ENCODE results near the gene IRF2BP2. TPM values are rescaled to one million over a fixed set of nuclear protein-coding genes. Genes with fewer than 3 reads are reported as not detected.

The IRF2BP2 gene
- 26.4 TPM for polyA plus RNA-seq (2013, experiment 1 of 2)
- polyA plus RNA-seq (2013, experiment 2 of 2): 26.7 TPM

DNA sequence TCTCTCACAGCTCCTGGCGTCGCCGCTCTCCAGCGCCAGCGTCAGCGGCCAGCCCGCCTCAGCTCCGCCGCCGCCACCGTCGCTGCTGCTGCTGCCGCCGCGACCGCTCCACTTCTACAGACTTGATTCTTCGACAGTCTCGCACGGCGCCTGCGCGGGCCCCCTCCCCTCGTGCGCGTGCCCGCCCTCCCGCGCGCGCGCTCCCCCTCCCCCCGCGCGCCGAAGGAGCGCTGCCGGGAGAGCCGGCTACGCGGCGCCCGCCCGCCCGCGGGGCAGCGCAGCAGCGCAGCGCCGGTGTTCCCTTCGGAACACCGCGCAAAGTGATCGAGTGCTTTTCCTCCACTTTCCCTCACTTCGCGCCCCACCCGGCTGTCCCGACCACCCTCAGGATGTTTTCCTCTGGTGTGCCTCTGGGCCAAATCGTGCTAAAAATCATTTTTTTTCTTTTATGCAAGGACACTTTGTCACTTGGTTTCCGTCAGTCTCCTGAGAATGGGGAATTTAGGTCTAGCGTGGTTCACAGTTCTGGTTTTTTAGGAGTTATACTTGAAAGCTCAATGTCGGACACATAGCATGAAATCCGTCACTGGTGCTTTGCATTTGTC is at the start of gene IRF2BP2:
IRF2BP2 (minus strand) TSS at position 118 of the 605 bp plus-strand sequence. CDS start 684 bp downstream, outside the sequence.
- Histone ChIP-seq H3K79me2 (ENCODE audit: control insufficient read depth, insufficient read depth, low read length) (peaks cover 38% of the 10 kb centered on the region), H4K5ac (ENCODE audit: low read length) (no peak within 1 kb of the TSS), H3K23ac (ENCODE audit: low read length) (peak within 1 kb of the TSS; percentile 11), H3K79me1 (ENCODE audit: low read length) (peaks cover 5% of the 10 kb centered on the region), H3K36me3 (ENCODE audit: control insufficient read depth, insufficient read depth, low read length) (peaks cover 4% of the 10 kb centered on the region), H4K8ac (ENCODE audit: low read depth, low read length) (peak within 1 kb of the TSS; percentile 70), H3K56ac (ENCODE audit: low read length) (peak within 1 kb of the TSS; percentile 96), H3K4ac (ENCODE audit: low read depth, low read length) (peak within 1 kb of the TSS; percentile 99), H3K4me1 (ENCODE audit: control insufficient read depth, low read depth, low read length) (peaks cover 6% of the 10 kb centered on the region), H3K27ac (ENCODE audit: low read depth, low read length) (peak within 1 kb of the TSS; percentile 94), H3K9ac (ENCODE audit: low read length) (peak within 1 kb of the TSS; percentile 90), H3K4me2 (ENCODE audit: low read length) (peak within 1 kb of the TSS; percentile 93), H2BK15ac (replicated peaks; ENCODE audit: low read depth) (no peak within 1 kb of the TSS), H2BK5ac (ENCODE audit: low read length) (peak within 1 kb of the TSS; percentile 69), H2BK120ac (ENCODE audit: low read depth, low read length) (peak within 1 kb of the TSS; percentile 63), H3K27me3 (ENCODE audit: insufficient read depth, low read length, poor library complexity) (no peaks in the 10 kb centered on the region), H3K18ac (ENCODE audit: low read length) (peak within 1 kb of the TSS; percentile 100), H3K4me3 (ENCODE audit: low read length) (peak within 1 kb of the TSS; percentile 64), H2AK5ac (ENCODE audit: low read length) (no peak within 1 kb of the TSS)
- DNase-seq: peak; percentile 91
- WGBS (ENCODE audit: extremely low coverage, insufficient coverage, low lambda C conversion rate): no CpG with 5 or more reads among the region's 62 CpGs

DNA sequence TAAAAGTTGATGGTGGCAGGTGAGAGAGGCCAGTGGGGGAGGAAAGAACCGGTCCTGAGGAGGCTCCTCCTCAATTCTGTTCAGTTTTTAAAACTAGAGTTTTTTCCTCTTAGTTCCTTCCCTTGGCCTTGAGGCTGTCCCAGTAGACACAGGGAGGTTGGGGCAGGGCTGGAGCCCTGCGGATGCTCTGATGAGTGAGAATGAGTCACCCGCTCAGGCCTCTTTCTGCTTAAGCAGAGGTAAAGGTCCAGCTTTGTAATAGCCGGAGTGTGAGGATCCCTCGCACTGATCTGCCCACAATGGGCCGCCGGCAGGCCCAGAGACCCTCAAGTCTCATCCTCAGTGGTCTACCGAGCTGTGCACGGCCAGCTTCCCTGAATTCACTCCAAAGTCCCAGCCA is 49.6 kb upstream of the IRF2BP2 start:
- H3K18ac ChIP-seq (ENCODE audit: low read length): no peak overlapping the region
- no peak overlapping the region for H3K4me3 ChIP-seq (ENCODE audit: low read length)
- no peak overlapping the region for H4K5ac ChIP-seq (ENCODE audit: low read length)
- H3K27me3 ChIP-seq (ENCODE audit: insufficient read depth, low read length, poor library complexity): no peaks in the 10 kb centered on the region
- H4K8ac ChIP-seq (ENCODE audit: low read depth, low read length): no peak overlapping the region
- H3K9ac ChIP-seq (ENCODE audit: low read length): no peak overlapping the region
- no peak overlapping the region for H2BK120ac ChIP-seq (ENCODE audit: low read depth, low read length)
- WGBS (ENCODE audit: extremely low coverage, insufficient coverage, low lambda C conversion rate): no CpG with 5 or more reads among the region's 9 CpGs
- no peak overlapping the region for H3K56ac ChIP-seq (ENCODE audit: low read length)
- H3K36me3 ChIP-seq (ENCODE audit: control insufficient read depth, insufficient read depth, low read length): no peaks in the 10 kb centered on the region
- no peak overlapping the region for H2BK5ac ChIP-seq (ENCODE audit: low read length)
- H3K4ac ChIP-seq (ENCODE audit: low read depth, low read length): no peak overlapping the region
- no peak overlapping the region for H2BK15ac ChIP-seq (replicated peaks; ENCODE audit: low read depth)
- no peak overlapping the region for H3K27ac ChIP-seq (ENCODE audit: low read depth, low read length)
- no peaks in the 10 kb centered on the region for H3K79me1 ChIP-seq (ENCODE audit: low read length)
- no peak overlapping the region for H2AK5ac ChIP-seq (ENCODE audit: low read length)
- no peak overlapping the region for H3K23ac ChIP-seq (ENCODE audit: low read length)
- H3K4me2 ChIP-seq (ENCODE audit: low read length): no peak overlapping the region
- DNase-seq: peak; percentile 18
- H3K79me2 ChIP-seq (ENCODE audit: control insufficient read depth, insufficient read depth, low read length): no peaks in the 10 kb centered on the region
- no peaks in the 10 kb centered on the region for H3K4me1 ChIP-seq (ENCODE audit: control insufficient read depth, low read depth, low read length)

DNA sequence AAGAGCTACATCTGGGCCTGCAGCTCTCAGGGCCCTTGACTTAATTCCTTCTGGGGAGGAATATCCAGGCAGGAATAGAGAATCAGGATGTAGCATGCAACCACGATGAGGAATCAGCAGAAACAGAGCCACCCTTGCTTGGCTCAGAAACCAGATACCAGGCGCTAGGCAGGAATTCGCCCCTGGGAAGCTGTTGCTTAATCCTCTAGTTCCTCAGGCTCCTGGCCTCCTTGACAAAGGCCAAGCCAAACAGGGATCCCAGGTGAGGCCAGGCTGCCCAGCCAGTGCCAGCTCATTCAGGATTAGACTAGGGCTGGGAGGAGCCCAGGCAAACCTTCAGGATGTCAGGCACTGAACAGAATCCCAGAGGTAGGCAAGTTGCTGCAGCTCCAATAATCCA is 48.2 kb upstream of the IRF2BP2 start:
- H3K4me2 ChIP-seq (ENCODE audit: low read length): no peak overlapping the region
- no peak overlapping the region for H2BK5ac ChIP-seq (ENCODE audit: low read length)
- H3K27ac ChIP-seq (ENCODE audit: low read depth, low read length): no peak overlapping the region
- no peak overlapping the region for H2AK5ac ChIP-seq (ENCODE audit: low read length)
- H3K9ac ChIP-seq (ENCODE audit: low read length): no peak overlapping the region
- H2BK15ac ChIP-seq (replicated peaks; ENCODE audit: low read depth): no peak overlapping the region
- H2BK120ac ChIP-seq (ENCODE audit: low read depth, low read length): no peak overlapping the region
- no peaks in the 10 kb centered on the region for H3K4me1 ChIP-seq (ENCODE audit: control insufficient read depth, low read depth, low read length)
- no peak overlapping the region for H3K18ac ChIP-seq (ENCODE audit: low read length)
- no peaks in the 10 kb centered on the region for H3K27me3 ChIP-seq (ENCODE audit: insufficient read depth, low read length, poor library complexity)
- H3K4ac ChIP-seq (ENCODE audit: low read depth, low read length): no peak overlapping the region
- no peak overlapping the region for H4K8ac ChIP-seq (ENCODE audit: low read depth, low read length)
- H4K5ac ChIP-seq (ENCODE audit: low read length): no peak overlapping the region
- no peak overlapping the region for H3K23ac ChIP-seq (ENCODE audit: low read length)
- peak; percentile 74 for DNase-seq
- no peak overlapping the region for H3K56ac ChIP-seq (ENCODE audit: low read length)
- no CpG with 5 or more reads among the region's 3 CpGs for whole genome bisulfite sequencing (ENCODE audit: extremely low coverage, insufficient coverage, low lambda C conversion rate)
- no peak overlapping the region for H3K4me3 ChIP-seq (ENCODE audit: low read length)
- no peaks in the 10 kb centered on the region for H3K79me1 ChIP-seq (ENCODE audit: low read length)
- H3K36me3 ChIP-seq (ENCODE audit: control insufficient read depth, insufficient read depth, low read length): no peaks in the 10 kb centered on the region
- H3K79me2 ChIP-seq (ENCODE audit: control insufficient read depth, insufficient read depth, low read length): no peaks in the 10 kb centered on the region

DNA sequence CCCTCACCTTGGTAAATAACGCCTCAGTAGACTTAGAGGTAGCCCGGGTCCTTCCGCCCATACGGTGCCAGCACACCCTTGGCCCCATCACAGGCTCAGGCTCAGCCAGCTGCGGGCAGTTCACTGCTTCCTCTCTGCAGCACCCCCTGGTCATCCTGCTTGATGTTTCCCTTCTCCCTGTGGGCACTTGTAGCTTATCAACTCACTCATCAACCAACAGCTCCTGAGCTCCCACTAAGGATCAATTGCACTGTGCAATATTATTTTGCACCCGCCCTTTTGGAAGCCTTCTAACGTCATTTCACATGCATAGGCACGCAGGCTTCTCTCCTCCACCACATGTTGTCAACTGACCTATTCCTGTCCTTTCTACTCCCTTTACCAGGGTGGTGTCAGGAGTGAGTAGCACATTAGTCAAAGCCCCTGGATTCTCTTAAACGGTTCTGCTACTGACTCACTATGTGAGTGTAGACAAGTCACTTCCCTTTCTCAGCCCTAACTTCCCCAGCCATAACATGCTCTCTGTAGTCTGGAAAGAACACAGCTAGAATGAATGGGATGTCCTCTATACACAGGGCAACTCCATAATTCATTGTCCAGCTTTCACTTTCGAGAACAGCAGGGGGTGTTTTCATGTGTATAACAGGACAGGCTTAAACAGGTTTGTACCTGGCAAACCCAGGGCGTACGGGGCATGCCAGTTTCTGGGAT is 47.1 kb upstream of the IRF2BP2 start:
- Histone ChIP-seq H3K9ac (ENCODE audit: low read length) (no peak overlapping the region), H2BK120ac (ENCODE audit: low read depth, low read length) (no peak overlapping the region), H3K27ac (ENCODE audit: low read depth, low read length) (no peak overlapping the region), H2AK5ac (ENCODE audit: low read length) (no peak overlapping the region), H3K36me3 (ENCODE audit: control insufficient read depth, insufficient read depth, low read length) (no peaks in the 10 kb centered on the region), H3K27me3 (ENCODE audit: insufficient read depth, low read length, poor library complexity) (no peaks in the 10 kb centered on the region), H3K18ac (ENCODE audit: low read length) (no peak overlapping the region), H2BK5ac (ENCODE audit: low read length) (no peak overlapping the region), H3K4me2 (ENCODE audit: low read length) (no peak overlapping the region), H3K4me3 (ENCODE audit: low read length) (no peak overlapping the region), H3K23ac (ENCODE audit: low read length) (no peak overlapping the region), H4K5ac (ENCODE audit: low read length) (no peak overlapping the region), H3K4me1 (ENCODE audit: control insufficient read depth, low read depth, low read length) (no peaks in the 10 kb centered on the region), H4K8ac (ENCODE audit: low read depth, low read length) (no peak overlapping the region), H3K56ac (ENCODE audit: low read length) (no peak overlapping the region), H3K4ac (ENCODE audit: low read depth, low read length) (peak overlapping the region; percentile 2), H3K79me2 (ENCODE audit: control insufficient read depth, insufficient read depth, low read length) (no peaks in the 10 kb centered on the region), H2BK15ac (replicated peaks; ENCODE audit: low read depth) (no peak overlapping the region), H3K79me1 (ENCODE audit: low read length) (no peaks in the 10 kb centered on the region)
- WGBS (ENCODE audit: extremely low coverage, insufficient coverage, low lambda C conversion rate): no CpG with 5 or more reads among the region's 12 CpGs
- DNase-seq: no peak

DNA sequence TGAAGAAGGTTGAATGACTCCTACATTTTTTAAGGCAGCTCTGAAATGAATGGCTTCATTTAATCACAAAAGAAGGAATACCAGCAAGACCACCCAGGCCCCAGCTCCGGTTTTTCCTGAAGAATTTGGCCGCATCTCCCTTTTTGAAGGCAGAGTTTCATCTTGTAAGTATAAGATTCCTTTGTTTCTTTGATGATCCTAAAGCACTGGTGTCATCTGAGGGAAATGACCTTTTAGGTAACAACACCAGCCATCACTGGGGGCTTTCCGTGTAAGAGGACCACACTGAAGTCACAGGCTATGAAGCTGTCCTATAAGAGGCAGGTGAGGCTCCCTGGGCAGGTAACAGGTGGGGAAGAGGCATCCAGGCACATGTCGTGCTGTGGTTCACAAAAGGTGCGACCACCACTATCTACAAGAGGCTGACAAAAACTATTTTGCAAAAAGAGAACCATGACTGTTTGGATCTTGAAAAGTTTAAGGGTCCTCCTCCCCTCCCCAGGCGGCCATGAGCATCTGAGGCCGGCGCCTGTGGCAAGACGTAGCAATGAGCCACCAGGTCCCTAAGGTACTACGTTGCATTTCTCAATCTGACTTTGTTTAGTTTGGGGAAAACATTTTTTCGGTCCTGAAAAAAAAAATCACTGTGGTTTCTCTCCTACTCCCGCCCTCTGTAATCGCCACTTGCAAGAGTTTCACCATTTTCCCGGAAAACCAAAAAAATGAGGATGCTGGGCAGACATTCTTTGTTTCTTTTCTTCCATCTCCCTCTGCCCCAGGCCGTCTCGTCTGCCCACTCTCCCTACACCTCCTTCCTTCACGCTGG is 46.3 kb upstream of the IRF2BP2 start:
- Histone ChIP-seq H3K4me2 (ENCODE audit: low read length) (no peak overlapping the region), H2BK15ac (replicated peaks; ENCODE audit: low read depth) (no peak overlapping the region), H3K9ac (ENCODE audit: low read length) (no peak overlapping the region), H4K8ac (ENCODE audit: low read depth, low read length) (no peak overlapping the region), H3K4ac (ENCODE audit: low read depth, low read length) (no peak overlapping the region), H3K4me3 (ENCODE audit: low read length) (no peak overlapping the region), H2BK5ac (ENCODE audit: low read length) (no peak overlapping the region), H3K23ac (ENCODE audit: low read length) (no peak overlapping the region), H2AK5ac (ENCODE audit: low read length) (no peak overlapping the region), H3K36me3 (ENCODE audit: control insufficient read depth, insufficient read depth, low read length) (no peaks in the 10 kb centered on the region), H3K18ac (ENCODE audit: low read length) (no peak overlapping the region), H4K5ac (ENCODE audit: low read length) (no peak overlapping the region), H3K27ac (ENCODE audit: low read depth, low read length) (no peak overlapping the region), H3K27me3 (ENCODE audit: insufficient read depth, low read length, poor library complexity) (no peaks in the 10 kb centered on the region), H2BK120ac (ENCODE audit: low read depth, low read length) (no peak overlapping the region), H3K4me1 (ENCODE audit: control insufficient read depth, low read depth, low read length) (no peaks in the 10 kb centered on the region), H3K79me2 (ENCODE audit: control insufficient read depth, insufficient read depth, low read length) (no peaks in the 10 kb centered on the region), H3K79me1 (ENCODE audit: low read length) (no peaks in the 10 kb centered on the region), H3K56ac (ENCODE audit: low read length) (no peak overlapping the region)
- DNase-seq: no peak
- no CpG with 5 or more reads among the region's 17 CpGs for WGBS (ENCODE audit: extremely low coverage, insufficient coverage, low lambda C conversion rate)
